Measurements from ENCODE around the gene RASA3. TPM values are rescaled to one million over a fixed set of nuclear protein-coding genes. Genes with fewer than 3 reads are reported as not detected.

RASA3 gene
- total RNA-seq, 2 donors from 2014 or later, result 10.2 to 13.2 TPM

- H3K36me3 ChIP-seq, result no peaks in the 10 kb centered on the region
- H3K27ac ChIP-seq, result no peak overlapping the region
- no peak for DNase-seq (ENCODE audit: low spot score)
- peaks cover 0 to 58% of the 10 kb centered on the region in 2 donors for H3K4me1 ChIP-seq
- H3K4me3 ChIP-seq, result no peak overlapping the region
- no peak for TF ChIP-seq CTCF (IDR thresholded peaks at IDR 0.05)
- no peaks in the 10 kb centered on the region for H3K27me3 ChIP-seq
- H3K9me3 ChIP-seq, result no peaks in the 10 kb centered on the region
These were observed 70.7 kb downstream of the RASA3 start for GRCh38 chr13:114061744-114062143.

- H3K27ac ChIP-seq, result no peak overlapping the region
- DNase-seq (ENCODE audit: low spot score), result no peak
- H3K27me3 ChIP-seq, result no peaks in the 10 kb centered on the region
- no peaks in the 10 kb centered on the region for H3K36me3 ChIP-seq
- no peaks in the 10 kb centered on the region for H3K9me3 ChIP-seq
- peaks cover 0 to 58% of the 10 kb centered on the region in 2 donors for H3K4me1 ChIP-seq
- H3K4me3 ChIP-seq, result no peak overlapping the region
- TF ChIP-seq CTCF (IDR thresholded peaks at IDR 0.05), result no peak
These were observed 71.4 kb downstream of the RASA3 start for GRCh38 chr13:114061047-114061446.

- H3K36me3 ChIP-seq, result no peaks in the 10 kb centered on the region
- H3K27me3 ChIP-seq, result no peaks in the 10 kb centered on the region
- DNase-seq (ENCODE audit: low spot score), result no peak
- TF ChIP-seq CTCF (IDR thresholded peaks at IDR 0.05), result no peak
- H3K27ac ChIP-seq, result no peak overlapping the region
- H3K4me1 ChIP-seq, result peaks cover 0 to 50% of the 10 kb centered on the region in 2 donors
- no peaks in the 10 kb centered on the region for H3K9me3 ChIP-seq
- no peak overlapping the region for H3K4me3 ChIP-seq
These were observed 72.2 kb downstream of the RASA3 start for GRCh38 chr13:114059946-114060860.

- no peak for TF ChIP-seq CTCF (IDR thresholded peaks at IDR 0.05)
These were observed 73.0 kb downstream of the RASA3 start for GRCh38 chr13:114059428-114059827.

GRCh38 chr13:114058051-114058867, 74.2 kb downstream of the RASA3 start:
- Histone ChIP-seq H3K4me3 (no peak overlapping the region), H3K4me1 (peaks cover 0 to 30% of the 10 kb centered on the region in 2 donors), H3K36me3 (no peaks in the 10 kb centered on the region), H3K27me3 (no peaks in the 10 kb centered on the region), H3K9me3 (no peaks in the 10 kb centered on the region), H3K27ac (no peak overlapping the region)
- no peak for DNase-seq (ENCODE audit: low spot score)
- no peak for TF ChIP-seq CTCF (IDR thresholded peaks at IDR 0.05)

More at GRCh38 chr13:114059428-114059827, 73.0 kb downstream of the RASA3 start:
- Histone ChIP-seq H3K27me3 (no peaks in the 10 kb centered on the region), H3K9me3 (no peaks in the 10 kb centered on the region), H3K4me3 (no peak overlapping the region), H3K27ac (no peak overlapping the region), H3K4me1 (peaks cover 0 to 42% of the 10 kb centered on the region in 2 donors), H3K36me3 (no peaks in the 10 kb centered on the region)
- no peak for DNase-seq (ENCODE audit: low spot score)

Measured in right atrium auricular region (tissue), 2 donors.